Endothelial cell of umbilical vein (primary cell): ENCODE data around the gene RIMBP2. TPM values are rescaled to one million over a fixed set of nuclear protein-coding genes. Genes with fewer than 3 reads are reported as not detected.

Source experiments
- BruUV-seq: library from RNA; stranded (reverse); fragments of 400-500 nt; replicated peaks from 2 replicates; lab custom pipeline; 2021; lab: Mats Ljungman, UMichigan
- CTCF ChIA-PET: fragments of 300-600, 350-600 bp; sonication (Branson Sonifier 250); formaldehyde crosslinking; loops from one replicate; lab custom pipeline; 2021; ENCODE audit warnings: antibody characterized with exemption, inconsistent platforms; lab: Charles Lee
- POLR2A ChIA-PET: fragments of 300-600, 350-600 bp; sonication (Branson Sonifier 250); formaldehyde crosslinking; loops from one replicate; lab custom pipeline; 2021; ENCODE audit warnings: antibody characterized with exemption, inconsistent platforms; lab: Charles Lee
- DNase-seq: peaks from one replicate; pipeline ENCODE4 v3.0.0-alpha.2; 2011; ENCODE audit warnings: low read depth, low spot score
- FAIRE-seq: peaks from 2 replicates; lab custom pipeline; 2011; peaks lifted over from hg19 to GRCh38; lab: Jason Lieb, UNC
- H2AFZ ChIP-seq: 2 replicates; pipeline ENCODE4 v1.6.0; 2012; ENCODE audit warnings: low read depth, low read length, control low read depth, inconsistent platforms
- H3K27ac ChIP-seq: 2 replicates; pipeline ENCODE4 v1.5.1; 2011; ENCODE audit warnings: low read depth, mild to moderate bottlenecking, control low read depth, low read length, moderate library complexity; ENCODE audit not compliant: insufficient read depth
- H3K27me3 ChIP-seq, 2 experiments: 2 replicates each; pipeline versions ENCODE4 v1.6.0 to v1.6.1; 2011; ENCODE audit warnings: low read length in 2 of 2, mixed read lengths in 1 of 2; ENCODE audit not compliant: control insufficient read depth in 2 of 2, insufficient read depth in 2 of 2
- H3K36me3 ChIP-seq, 2 experiments: 2 replicates in 1 of 2; 3 replicates in 1 of 2; pipeline ENCODE4 v1.5.1; 2011; ENCODE audit warnings: low read length in 2 of 2, mild to moderate bottlenecking in 1 of 2, moderate library complexity in 1 of 2; ENCODE audit not compliant: control insufficient read depth in 2 of 2, insufficient read depth in 2 of 2; ENCODE audit errors: extremely low read depth in 1 of 2
- H3K4me1 ChIP-seq: 3 replicates; pipeline ENCODE4 v1.5.1; 2011; ENCODE audit warnings: mild to moderate bottlenecking, low read length; ENCODE audit not compliant: control insufficient read depth, insufficient read depth; ENCODE audit errors: extremely low read depth
- H3K4me2 ChIP-seq: 2 replicates; pipeline ENCODE4 v1.6.1; 2011; ENCODE audit warnings: low read length, control low read depth, mixed read lengths; ENCODE audit not compliant: insufficient read depth
- H3K4me3 ChIP-seq, 3 experiments: fragments of 200-600 bp in 1 of 3; sonication (generic), shearing (Covaris generic) in 1 of 3; replicated peaks in 1 of 3; 2 replicates each; pipeline ENCODE4 v1.5.1; 2011 to 2016; ENCODE audit warnings: control low read depth in 3 of 3, low read length in 3 of 3, mild to moderate bottlenecking in 2 of 3, inconsistent platforms in 1 of 3, low read depth in 1 of 3, moderate library complexity in 1 of 3; ENCODE audit not compliant: insufficient read depth in 1 of 3
- H3K79me2 ChIP-seq: 2 replicates; pipeline ENCODE4 v1.6.0; 2012; ENCODE audit warnings: low read length, inconsistent platforms; ENCODE audit not compliant: control insufficient read depth, insufficient read depth
- H3K9ac ChIP-seq: replicated peaks from 2 replicates; pipeline ENCODE3; 2011; ENCODE audit warnings: low read length, control low read depth; ENCODE audit not compliant: insufficient read depth; ENCODE audit errors: extremely low read depth
- H3K9me1 ChIP-seq: replicated peaks from 3 replicates; pipeline ENCODE4 v1.6.0; 2011; ENCODE audit warnings: mild to moderate bottlenecking, low read length; ENCODE audit not compliant: control insufficient read depth, insufficient read depth; ENCODE audit errors: extremely low read depth
- H3K9me3 ChIP-seq: replicated peaks from 2 replicates; pipeline ENCODE4 v1.5.1; 2012; ENCODE audit warnings: low read length, inconsistent platforms; ENCODE audit not compliant: control insufficient read depth, insufficient read depth
- H4K20me1 ChIP-seq: replicated peaks from 2 replicates; pipeline ENCODE3; 2011; ENCODE audit warnings: mild to moderate bottlenecking, low read length; ENCODE audit not compliant: control insufficient read depth, insufficient read depth; ENCODE audit errors: extremely low read depth
- CTCF ChIP-seq, 2 donors: IDR thresholded peaks; 1 replicate in 1 of 2; 2 replicates in 1 of 2; pipeline ENCODE4 v1.5.1; 2011; ENCODE audit warnings: low read length in 2 of 2, mild to moderate bottlenecking in 2 of 2, moderate library complexity in 2 of 2, control low read depth in 1 of 2, inconsistent platforms in 1 of 2, low read depth in 1 of 2; ENCODE audit not compliant: insufficient read depth in 1 of 2; ENCODE audit errors: extremely low read depth in 1 of 2
- EZH2 ChIP-seq: IDR thresholded peaks from 2 replicates; pipeline ENCODE4 v1.6.1; 2012; ENCODE audit warnings: borderline replicate concordance, low read depth, mild to moderate bottlenecking, moderate library complexity, low read length, inconsistent platforms; ENCODE audit not compliant: severe bottlenecking
- FOS ChIP-seq: IDR thresholded peaks from 2 replicates; pipeline ENCODE4 v1.6.1; 2011; ENCODE audit warnings: mild to moderate bottlenecking, low read length, moderate library complexity, borderline replicate concordance; ENCODE audit not compliant: insufficient read depth
- GATA2 ChIP-seq: IDR thresholded peaks from 2 replicates; pipeline ENCODE4 v1.7.0; 2011; ENCODE audit warnings: low read depth, mild to moderate bottlenecking, moderate library complexity, mixed read lengths, low read length; ENCODE audit not compliant: insufficient read length, insufficient read depth
- JUN ChIP-seq: IDR thresholded peaks from 2 replicates; pipeline ENCODE4 v1.6.1; 2011; ENCODE audit warnings: borderline replicate concordance, low read depth; ENCODE audit not compliant: insufficient read length, insufficient read depth
- MAX ChIP-seq: IDR thresholded peaks from 2 replicates; pipeline ENCODE4 v1.6.1; 2011; ENCODE audit not compliant: insufficient read depth, insufficient read length
- MYC ChIP-seq: IDR thresholded peaks from one replicate; pipeline ENCODE4 v1.6.1; 2011; ENCODE audit warnings: mild to moderate bottlenecking, low read depth, low read length
- POLR2A ChIP-seq: IDR thresholded peaks from 2 replicates; pipeline ENCODE4 v1.6.1; 2012; ENCODE audit warnings: low read depth, mild to moderate bottlenecking, control low read depth, low read length
- POLR2AphosphoS5 ChIP-seq: IDR thresholded peaks from 2 replicates; pipeline ENCODE4 v1.6.1; 2012; ENCODE audit warnings: low read depth, mild to moderate bottlenecking, control low read depth, low read length, moderate library complexity; ENCODE audit not compliant: insufficient read depth
- dilution Hi-C: fragments of 300-500 bp; cut with MboI; formaldehyde crosslinking; loops from one replicate; pipeline ENCODE4 v1.15.0; 2019; ENCODE audit warnings: low sequenced_read_pairs; ENCODE audit not compliant: extremely low pct_ligation_motif_present
- intact Hi-C: fragments of 100-400 bp; cut with micrococcal nuclease; formaldehyde crosslinking; loops from one replicate; pipeline ENCODE4 v1.10.0; 2022
- polyA plus RNA-seq, 4 experiments: library from polyadenylated mRNA; depleted of rRNA in 3 of 4; stranded (reverse) in 3 of 4; unstranded in 1 of 4; fragments of >200 nt; gene quantifications; 2 replicates each; pipeline versions ENCODE4 v1.2.1 to v1.2.3, GENCODE V29; 2011 to 2012; ENCODE audit warnings: missing spikeins in 1 of 4
- total RNA-seq: library from RNA; stranded (reverse); gene quantifications from 2 replicates; pipeline ENCODE4 v1.2.3, GENCODE V29; 2021

Gene RIMBP2
- total and polyA plus RNA-seq, 2 donors (not counting 3 experiments of a cell fraction or from before 2014, with no cell fraction given) = 0.04 TPM; not detected in 1

GRCh38 chr12:130357241-130357640 lies 358.9 kb downstream of the RIMBP2 start:
- POLR2A ChIA-PET = no interaction called here
- FAIRE-seq (no peak), DNase-seq (no peak)
- H3K9me1 ChIP-seq = no peaks in the 10 kb centered on the region
- H3K9me3 ChIP-seq = peaks cover 4% of the 10 kb centered on the region
- dilution Hi-C loops (no loop called here), intact Hi-C loops (no loop called here)
- BruUV-seq = no TSS peak
- no peak overlapping the region for H3K4me2 ChIP-seq
- no peaks in the 10 kb centered on the region for H4K20me1 ChIP-seq
- H3K4me3 ChIP-seq = no peak overlapping the region
- H3K36me3 ChIP-seq = no peaks in the 10 kb centered on the region
- TF ChIP-seq POLR2AphosphoS5 (no peak), CTCF (IDR thresholded peaks at IDR 0.05; ENCODE audit: extremely low read depth in 1 of 2, insufficient read depth in 1 of 2, low read depth in 1 of 2, low read length in 2 of 2) (no peak), JUN (no peak), EZH2 (no peak), POLR2A (no peak), FOS (no peak), GATA2 (no peak), MYC (no peak), MAX (no peak)
- H3K9ac ChIP-seq = no peak overlapping the region
- no peak overlapping the region for H2AFZ ChIP-seq
- no peak overlapping the region for H3K27ac ChIP-seq
- CTCF ChIA-PET = no interaction called here
- no peaks in the 10 kb centered on the region for H3K79me2 ChIP-seq
- H3K27me3 ChIP-seq = no peaks in the 10 kb centered on the region
- H3K4me1 ChIP-seq = no peaks in the 10 kb centered on the region
